ENCODE measurements around the gene CDH4. TPM values are rescaled to one million over a fixed set of nuclear protein-coding genes. Genes with fewer than 3 reads are reported as not detected.

The CDH4 gene
- total RNA-seq, 3 donors from 2014 or later (not counting 1 experiment from before 2014, with no cell fraction given), result 0.18 TPM; not detected in 2

DNA sequence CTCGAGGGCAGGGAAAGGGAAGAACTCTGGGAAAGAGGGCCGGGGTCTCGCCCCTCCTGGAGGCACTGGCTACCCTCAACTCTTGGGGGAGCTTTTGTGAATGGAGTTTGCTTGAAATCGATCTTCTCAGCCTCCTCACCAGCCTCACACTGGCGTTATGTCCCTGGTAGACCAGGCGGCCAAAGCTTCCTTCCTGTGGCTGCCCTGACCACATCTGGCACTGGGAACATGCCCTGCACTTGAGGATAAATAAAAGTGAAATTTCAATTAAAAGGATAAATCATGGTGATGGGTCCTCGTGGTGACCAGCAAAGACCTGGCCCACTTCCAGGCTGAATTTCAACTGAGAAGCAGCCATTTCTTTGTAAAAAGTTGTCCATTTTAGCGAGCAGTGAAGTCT is 578.9 kb downstream of the CDH4 start:
- DNase-seq (no peak), ATAC-seq (no peak)
- no peaks in the 10 kb centered on the region for H3K36me3 Mint-ChIP-seq
- Histone ChIP-seq H3K27me3 (ENCODE audit: control insufficient read depth, insufficient read depth, low read length) (no peaks in the 10 kb centered on the region), H3K36me3 (ENCODE audit: control insufficient read depth, insufficient read depth, low read length) (no peaks in the 10 kb centered on the region), H3K9me3 (ENCODE audit: control insufficient read depth, insufficient read depth, low read length) (peaks cover 4% of the 10 kb centered on the region), H3K4me3 (ENCODE audit: low read length) (no peak overlapping the region), H3K4me1 (ENCODE audit: control insufficient read depth, insufficient read depth, low read length) (no peaks in the 10 kb centered on the region), H3K27ac (ENCODE audit: low read length) (no peak overlapping the region)
- no peaks in the 10 kb centered on the region for H3K4me1 Mint-ChIP-seq
- H3K4me3 Mint-ChIP-seq, result no peak overlapping the region
- TF ChIP-seq, protein P1, sequence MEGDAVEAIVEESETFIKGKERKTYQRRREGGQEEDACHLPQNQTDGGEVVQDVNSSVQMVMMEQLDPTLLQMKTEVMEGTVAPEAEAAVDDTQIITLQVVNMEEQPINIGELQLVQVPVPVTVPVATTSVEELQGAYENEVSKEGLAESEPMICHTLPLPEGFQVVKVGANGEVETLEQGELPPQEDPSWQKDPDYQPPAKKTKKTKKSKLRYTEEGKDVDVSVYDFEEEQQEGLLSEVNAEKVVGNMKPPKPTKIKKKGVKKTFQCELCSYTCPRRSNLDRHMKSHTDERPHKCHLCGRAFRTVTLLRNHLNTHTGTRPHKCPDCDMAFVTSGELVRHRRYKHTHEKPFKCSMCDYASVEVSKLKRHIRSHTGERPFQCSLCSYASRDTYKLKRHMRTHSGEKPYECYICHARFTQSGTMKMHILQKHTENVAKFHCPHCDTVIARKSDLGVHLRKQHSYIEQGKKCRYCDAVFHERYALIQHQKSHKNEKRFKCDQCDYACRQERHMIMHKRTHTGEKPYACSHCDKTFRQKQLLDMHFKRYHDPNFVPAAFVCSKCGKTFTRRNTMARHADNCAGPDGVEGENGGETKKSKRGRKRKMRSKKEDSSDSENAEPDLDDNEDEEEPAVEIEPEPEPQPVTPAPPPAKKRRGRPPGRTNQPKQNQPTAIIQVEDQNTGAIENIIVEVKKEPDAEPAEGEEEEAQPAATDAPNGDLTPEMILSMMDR (IDR thresholded peaks at IDR 0.05), result no peak
- H3K9me3 Mint-ChIP-seq, result no peaks in the 10 kb centered on the region
- intact Hi-C loops (cut with micrococcal nuclease), result no loop called here
- H3K27me3 Mint-ChIP-seq (ENCODE audit: low read depth in 2 of 2), result no peaks in the 10 kb centered on the region
- 25% methylated on average over 7 of the region's 8 CpGs for WGBS (ENCODE audit: insufficient coverage)
- H3K27ac Mint-ChIP-seq, result no peak overlapping the region

DNA sequence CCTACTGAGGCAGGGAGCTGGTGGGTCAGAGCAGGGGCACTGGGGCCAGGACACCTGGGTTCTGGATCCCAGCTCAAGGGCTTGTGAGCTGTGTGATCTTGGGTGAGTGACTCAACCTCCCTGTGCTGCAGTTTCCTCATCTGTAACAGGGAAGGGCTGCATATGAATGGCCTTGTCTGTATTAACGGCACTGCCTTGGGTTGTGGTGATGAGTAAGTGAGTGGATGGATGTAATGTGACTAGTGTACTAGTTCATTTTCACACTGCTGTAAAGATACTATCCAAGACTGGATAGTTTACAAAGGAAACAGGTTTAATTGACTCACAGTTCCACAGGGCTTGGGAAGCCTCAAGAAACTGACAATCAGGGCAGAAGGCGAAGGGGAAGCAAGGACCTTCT is 580.1 kb downstream of the CDH4 start:
- H3K4me3 Mint-ChIP-seq, result no peak overlapping the region
- TF ChIP-seq, protein P1 (IDR thresholded peaks at IDR 0.05), result no peak

GRCh38 chr20:61833807-61834610 is 581.9 kb downstream of the CDH4 start:
- 83% methylated on average over 14 of the region's 14 CpGs for WGBS (ENCODE audit: insufficient coverage)
- H3K4me3 ChIP-seq (ENCODE audit: low read length), result no peak overlapping the region
- Mint-ChIP-seq H3K27ac (no peak overlapping the region), H3K9me3 (no peaks in the 10 kb centered on the region), H3K4me3 (no peak overlapping the region), H3K27me3 (ENCODE audit: low read depth in 2 of 2) (no peaks in the 10 kb centered on the region), H3K36me3 (no peaks in the 10 kb centered on the region), H3K4me1 (no peaks in the 10 kb centered on the region)
- no peaks in the 10 kb centered on the region for H3K36me3 ChIP-seq (ENCODE audit: control insufficient read depth, insufficient read depth, low read length)
- no peak for ATAC-seq
- no peaks in the 10 kb centered on the region for H3K4me1 ChIP-seq (ENCODE audit: control insufficient read depth, insufficient read depth, low read length)
- no peaks in the 10 kb centered on the region for H3K27me3 ChIP-seq (ENCODE audit: control insufficient read depth, insufficient read depth, low read length)
- DNase-seq, result no peak
- peaks cover 7% of the 10 kb centered on the region for H3K9me3 ChIP-seq (ENCODE audit: control insufficient read depth, insufficient read depth, low read length)
- intact Hi-C loops (cut with micrococcal nuclease), result no loop called here
- H3K27ac ChIP-seq (ENCODE audit: low read length), result no peak overlapping the region
- TF ChIP-seq, protein P1 (IDR thresholded peaks at IDR 0.05), result no peak

More for the DNA sequence above, 580.1 kb downstream of the CDH4 start:
- Histone ChIP-seq H3K4me3 (ENCODE audit: low read length) (no peak overlapping the region), H3K9me3 (ENCODE audit: control insufficient read depth, insufficient read depth, low read length) (peaks cover 4% of the 10 kb centered on the region), H3K36me3 (ENCODE audit: control insufficient read depth, insufficient read depth, low read length) (no peaks in the 10 kb centered on the region), H3K4me1 (ENCODE audit: control insufficient read depth, insufficient read depth, low read length) (no peaks in the 10 kb centered on the region), H3K27ac (ENCODE audit: low read length) (no peak overlapping the region), H3K27me3 (ENCODE audit: control insufficient read depth, insufficient read depth, low read length) (no peaks in the 10 kb centered on the region)
- Mint-ChIP-seq H3K27me3 (ENCODE audit: low read depth in 2 of 2) (no peaks in the 10 kb centered on the region), H3K27ac (no peak overlapping the region), H3K36me3 (no peaks in the 10 kb centered on the region), H3K9me3 (no peaks in the 10 kb centered on the region), H3K4me1 (no peaks in the 10 kb centered on the region)
- ATAC-seq (no peak), DNase-seq (no peak)
- intact Hi-C loops (cut with micrococcal nuclease), result no loop called here
- WGBS (ENCODE audit: insufficient coverage), result 81% methylated on average over 2 of the region's 2 CpGs

DNA sequence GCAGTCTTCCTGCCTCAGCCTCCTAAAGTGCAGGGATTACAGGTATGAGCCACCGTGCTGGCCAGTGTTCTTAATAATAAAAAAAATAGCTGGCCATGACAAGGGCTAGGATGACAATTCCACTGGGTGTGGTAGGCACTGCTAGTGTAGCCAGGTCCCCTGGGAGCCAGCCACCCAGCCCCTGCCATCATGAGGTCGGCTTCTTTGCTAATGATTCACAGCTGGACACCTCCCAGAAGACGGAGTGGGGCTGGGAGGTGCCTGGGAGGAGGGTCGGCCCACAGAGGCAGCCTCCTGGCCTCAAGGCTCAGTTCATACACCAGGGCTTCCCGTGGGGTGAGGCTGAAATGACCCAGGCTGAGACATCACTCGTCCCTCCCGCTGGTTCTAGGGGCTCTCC is 583.2 kb downstream of the CDH4 start:
- 72% methylated on average over 7 of the region's 7 CpGs for WGBS (ENCODE audit: insufficient coverage)
- Mint-ChIP-seq H3K4me1 (no peaks in the 10 kb centered on the region), H3K27me3 (ENCODE audit: low read depth in 2 of 2) (no peaks in the 10 kb centered on the region), H3K4me3 (no peak overlapping the region), H3K9me3 (no peaks in the 10 kb centered on the region), H3K36me3 (no peaks in the 10 kb centered on the region), H3K27ac (no peak overlapping the region)
- no peaks in the 10 kb centered on the region for H3K4me1 ChIP-seq (ENCODE audit: control insufficient read depth, insufficient read depth, low read length)
- H3K36me3 ChIP-seq (ENCODE audit: control insufficient read depth, insufficient read depth, low read length), result no peaks in the 10 kb centered on the region
- H3K27me3 ChIP-seq (ENCODE audit: control insufficient read depth, insufficient read depth, low read length), result no peaks in the 10 kb centered on the region
- intact Hi-C loops (cut with micrococcal nuclease), result no loop called here
- H3K27ac ChIP-seq (ENCODE audit: low read length), result no peak overlapping the region
- no peak for ATAC-seq
- TF ChIP-seq, protein P1 (IDR thresholded peaks at IDR 0.05), result no peak
- no peak overlapping the region for H3K4me3 ChIP-seq (ENCODE audit: low read length)
- DNase-seq, result no peak
- peaks cover 7% of the 10 kb centered on the region for H3K9me3 ChIP-seq (ENCODE audit: control insufficient read depth, insufficient read depth, low read length)
